H1 (cell line): ENCODE measurements around the gene MXI1. TPM values are rescaled to one million over a fixed set of nuclear protein-coding genes. Genes with fewer than 3 reads are reported as not detected.

Experiments used
- CTCF ChIA-PET: fragments of 300-600 bp; sonication (Branson Sonifier 250); formaldehyde crosslinking; loops from one replicate; lab custom pipeline; 2021; ENCODE audit not compliant: partially characterized antibody; lab: Charles Lee
- POLR2A ChIA-PET: fragments of 300-600 bp; sonication (Branson Sonifier 250); formaldehyde crosslinking; loops from one replicate; lab custom pipeline; 2021; ENCODE audit warnings: inconsistent platforms; ENCODE audit not compliant: partially characterized antibody; lab: Charles Lee
- DNase-seq, 2 experiments: peaks; one replicate each; pipeline versions ENCODE4 v3.0.0 to v3.0.0-alpha.2; 2010 to 2022; ENCODE audit warnings: low spot score in 2 of 2, low read depth in 1 of 2, mixed read lengths in 1 of 2
- FAIRE-seq: peaks from 2 replicates; lab custom pipeline; 2011; peaks lifted over from hg19 to GRCh38; lab: Jason Lieb, UNC
- H2AFZ ChIP-seq: 2 replicates; pipeline ENCODE4 v1.8.1; 2012; ENCODE audit warnings: low read length, inconsistent platforms
- H2AK5ac ChIP-seq: 2 replicates; pipeline ENCODE4 v1.6.1; 2013; ENCODE audit warnings: low read depth, low read length
- H2BK120ac ChIP-seq: replicated peaks from 2 replicates; pipeline ENCODE3; 2013; ENCODE audit warnings: low read depth, low read length, inconsistent platforms
- H2BK12ac ChIP-seq: 2 replicates; pipeline ENCODE4 v1.6.1; 2013; ENCODE audit warnings: low read depth, low read length
- H2BK15ac ChIP-seq: 2 replicates; pipeline ENCODE4 v1.6.1; 2013; ENCODE audit warnings: low read length
- H2BK20ac ChIP-seq: 2 replicates; pipeline ENCODE4 v1.6.1; 2013; ENCODE audit warnings: low read length
- H2BK5ac ChIP-seq: 2 replicates; pipeline ENCODE4 v1.6.1; 2013; ENCODE audit warnings: low read depth, low read length
- H3K14ac ChIP-seq: 2 replicates; pipeline ENCODE4 v1.6.1; 2013; ENCODE audit warnings: inconsistent platforms; ENCODE audit not compliant: insufficient read length
- H3K18ac ChIP-seq: 2 replicates; pipeline ENCODE4 v1.6.1; 2013; ENCODE audit warnings: low read length; ENCODE audit errors: extremely low read depth
- H3K23ac ChIP-seq: 2 replicates; pipeline ENCODE4 v1.6.1; 2013; ENCODE audit warnings: inconsistent platforms; ENCODE audit not compliant: insufficient read length
- H3K23me2 ChIP-seq: 2 replicates; pipeline ENCODE4 v1.6.1; 2013; ENCODE audit warnings: low read depth, low read length
- H3K27ac ChIP-seq: 2 replicates; pipeline ENCODE4 v1.6.1; 2011; ENCODE audit warnings: low read depth, low read length, inconsistent platforms
- H3K27me3 ChIP-seq, 4 experiments: replicated peaks in 1 of 4; 1 replicate in 1 of 4; 2 replicates in 3 of 4; pipeline versions ENCODE4 v1.6.1 to v1.8.1; 2011 to 2013; ENCODE audit warnings: low read length in 3 of 4, mild to moderate bottlenecking in 3 of 4, inconsistent platforms in 2 of 4, mixed read lengths in 2 of 4, moderate library complexity in 1 of 4; ENCODE audit not compliant: control insufficient read depth in 3 of 4, insufficient read depth in 3 of 4; ENCODE audit errors: extremely low read depth in 1 of 4
- H3K36me3 ChIP-seq, 4 experiments: 2 replicates each; pipeline versions ENCODE4 v1.6.1 to v1.8.1; 2011 to 2013; ENCODE audit warnings: mild to moderate bottlenecking in 4 of 4, low read length in 3 of 4, moderate library complexity in 2 of 4, control low read depth in 1 of 4, inconsistent platforms in 1 of 4; ENCODE audit not compliant: insufficient read depth in 4 of 4, control insufficient read depth in 2 of 4
- H3K4ac ChIP-seq: replicated peaks from 2 replicates; pipeline ENCODE3; 2013; ENCODE audit warnings: low read length, low read depth, mixed read lengths, inconsistent platforms; ENCODE audit not compliant: insufficient read length
- H3K4me1 ChIP-seq, 4 experiments: replicated peaks in 1 of 4; 1 replicate in 1 of 4; 2 replicates in 3 of 4; pipeline versions ENCODE4 v1.6.1 to v1.8.1; 2011 to 2013; ENCODE audit warnings: low read length in 3 of 4, inconsistent platforms in 2 of 4, mixed read lengths in 1 of 4; ENCODE audit not compliant: insufficient read depth in 4 of 4, control insufficient read depth in 3 of 4
- H3K4me2 ChIP-seq, 2 experiments: 2 replicates each; pipeline versions ENCODE4 v1.6.1 to v1.8.1; 2011 to 2013; ENCODE audit warnings: low read depth in 2 of 2, low read length in 2 of 2, control low read depth in 1 of 2, inconsistent platforms in 1 of 2, mild to moderate bottlenecking in 1 of 2; ENCODE audit not compliant: insufficient read depth in 1 of 2
- H3K4me3 ChIP-seq, 4 experiments: fragments of 200-600, 300-600 bp in 1 of 4; sonication (generic), shearing (Covaris generic), sonication (Bioruptor Twin) in 1 of 4; 2 replicates each; pipeline versions ENCODE4 v1.5.1 to v1.8.1; 2011 to 2016; ENCODE audit warnings: low read length in 4 of 4, low read depth in 3 of 4, control low read depth in 2 of 4, inconsistent platforms in 2 of 4, mild to moderate bottlenecking in 2 of 4, mixed read lengths in 1 of 4, moderate library complexity in 1 of 4; ENCODE audit not compliant: insufficient read depth in 2 of 4; ENCODE audit errors: extremely low read depth in 1 of 4
- H3K56ac ChIP-seq: replicated peaks from 2 replicates; pipeline ENCODE3; 2013; ENCODE audit warnings: low read depth, mild to moderate bottlenecking, mixed read lengths, low read length, inconsistent platforms; ENCODE audit not compliant: insufficient read length
- H3K79me1 ChIP-seq: 2 replicates; pipeline ENCODE4 v1.6.1; 2013; ENCODE audit warnings: low read depth, low read length, control low read depth
- H3K79me2 ChIP-seq, 2 experiments: 2 replicates each; pipeline versions ENCODE4 v1.6.1 to v1.8.1; 2012 to 2013; ENCODE audit warnings: low read length in 2 of 2, mild to moderate bottlenecking in 2 of 2, inconsistent platforms in 1 of 2; ENCODE audit not compliant: insufficient read depth in 2 of 2, control insufficient read depth in 1 of 2
- H3K9ac ChIP-seq, 4 experiments: replicated peaks in 1 of 4; 1 replicate in 1 of 4; 2 replicates in 3 of 4; pipeline versions ENCODE4 v1.6.1 to v1.8.1; 2011 to 2013; ENCODE audit warnings: low read depth in 3 of 4, low read length in 3 of 4, control low read depth in 2 of 4, mild to moderate bottlenecking in 2 of 4, moderate library complexity in 2 of 4, inconsistent platforms in 1 of 4; ENCODE audit errors: extremely low read depth in 1 of 4
- H3K9me3 ChIP-seq, 2 experiments: 2 replicates each; pipeline versions ENCODE4 v1.6.1 to v1.8.1; 2012 to 2013; ENCODE audit warnings: mild to moderate bottlenecking in 2 of 2, moderate library complexity in 2 of 2, control low read depth in 1 of 2, inconsistent platforms in 1 of 2, low read depth in 1 of 2, low read length in 1 of 2, mixed read lengths in 1 of 2; ENCODE audit not compliant: insufficient read depth in 2 of 2
- H4K20me1 ChIP-seq, 2 experiments: replicated peaks in 1 of 2; 2 replicates each; pipeline versions ENCODE3 to v1.8.1; 2011 to 2013; ENCODE audit warnings: inconsistent platforms in 2 of 2, low read length in 2 of 2, mild to moderate bottlenecking in 1 of 2; ENCODE audit not compliant: insufficient read depth in 2 of 2, control insufficient read depth in 1 of 2
- H4K5ac ChIP-seq: 2 replicates; pipeline ENCODE4 v1.6.1; 2013; ENCODE audit warnings: low read length, low read depth, mixed read lengths, inconsistent platforms; ENCODE audit not compliant: insufficient read length
- H4K8ac ChIP-seq: 2 replicates; pipeline ENCODE4 v1.8.0; 2013; ENCODE audit warnings: mild to moderate bottlenecking, moderate library complexity, low read length, inconsistent platforms; ENCODE audit not compliant: insufficient read depth; ENCODE audit errors: extremely low read depth
- H4K91ac ChIP-seq: replicated peaks from 2 replicates; pipeline ENCODE3; 2013; ENCODE audit warnings: low read length, mixed read lengths, inconsistent platforms; ENCODE audit not compliant: insufficient read length
- CREB1 ChIP-seq: IDR thresholded peaks from 2 replicates; pipeline ENCODE4 v1.6.1; 2012; ENCODE audit warnings: inconsistent platforms
- FOSL1 ChIP-seq: IDR thresholded peaks from 2 replicates; pipeline ENCODE4 v1.6.1; 2011; ENCODE audit warnings: mild to moderate bottlenecking, low read depth, low read length, moderate library complexity; ENCODE audit not compliant: insufficient read depth
- JUND ChIP-seq: IDR thresholded peaks from 2 replicates; pipeline ENCODE4 v1.6.1; 2011; ENCODE audit warnings: mild to moderate bottlenecking, improper control_type of control experiment, low read length
- POLR2A ChIP-seq, 2 experiments: IDR thresholded peaks; 1 replicate in 1 of 2; 2 replicates in 1 of 2; pipeline ENCODE4 v1.6.1; 2011; ENCODE audit warnings: low read depth in 2 of 2, low read length in 2 of 2, mild to moderate bottlenecking in 2 of 2; ENCODE audit errors: control extremely low read depth in 1 of 2
- RAD21 ChIP-seq, 2 experiments: IDR thresholded peaks in 1 of 2; conservative IDR thresholded peaks in 1 of 2; 2 replicates each; pipeline ENCODE4 v1.6.1; 2011; ENCODE audit warnings: low read depth in 2 of 2, low read length in 2 of 2, improper control_type of control experiment in 1 of 2, inconsistent platforms in 1 of 2, mild to moderate bottlenecking in 1 of 2, moderate library complexity in 1 of 2
- SAP30 ChIP-seq: fragments of 300-600 bp; sonication (generic); IDR thresholded peaks from 2 replicates; pipeline ENCODE4 v1.7.1; 2012; ENCODE audit warnings: low read length, moderate library complexity, mild to moderate bottlenecking, inconsistent platforms; ENCODE audit not compliant: insufficient read depth, insufficient replicate concordance
- SIN3A ChIP-seq, 2 experiments: IDR thresholded peaks in 1 of 2; conservative IDR thresholded peaks in 1 of 2; 2 replicates each; pipeline ENCODE4 v1.6.1; 2011 to 2012; ENCODE audit warnings: low read length in 2 of 2, improper control_type of control experiment in 1 of 2, low read depth in 1 of 2, mild to moderate bottlenecking in 1 of 2
- SP4 ChIP-seq: IDR thresholded peaks from 2 replicates; pipeline ENCODE4 v1.6.1; 2012; ENCODE audit warnings: low read length, inconsistent platforms
- YY1 ChIP-seq: IDR thresholded peaks from 2 replicates; pipeline ENCODE4 v1.6.1; 2011; ENCODE audit warnings: low read depth, mild to moderate bottlenecking, low read length
- WGBS, 2 experiments: shearing (Covaris generic) in 1 of 2; methylation state at CpG; one replicate each; pipeline versions ENCODE4 v1.1.6 to v1.1.7; 2013 to 2015; ENCODE audit warnings: low lambda C conversion rate in 2 of 2, mixed read lengths in 2 of 2, inconsistent platforms in 1 of 2, low coverage in 1 of 2, missing lambda C conversion rate in 1 of 2; ENCODE audit not compliant: insufficient replicate concordance in 2 of 2, insufficient coverage in 1 of 2, insufficient read length in 1 of 2; ENCODE audit errors: extremely low coverage in 1 of 2, missing lambda C conversion rate in 1 of 2; 5-methylcytosine and 5-hydroxymethylcytosine counted together
- polyA plus RNA-seq, 7 experiments: library from polyadenylated mRNA; depleted of rRNA in 3 of 7; stranded (reverse) in 5 of 7; unstranded in 2 of 7; fragments of >200 nt in 5 of 7; fragments of 200-250 nt in 2 of 7; gene quantifications; 1 replicate in 5 of 7; 2 replicates in 1 of 7; 4 replicates in 1 of 7; pipeline versions ENCODE4 v1.2.1 to v1.2.3, GENCODE V29; 2011 to 2013; ENCODE audit warnings: missing spikeins in 2 of 7, mixed read lengths in 2 of 7
- total RNA-seq: library from RNA; stranded (reverse); fragmentation: NEBNext Ultra II Directional; extraction: Animal tissue kit (Norgen Biotek cat#: 25700); gene quantifications from 2 replicates; pipeline ENCODE4 v1.2.1, GENCODE V29; 2021

The MXI1 gene
- total and polyA plus RNA-seq, 2 of the 8 experiments (the other 6 are each of a cell fraction or from before 2014, with no cell fraction given), result 5.7 to 8.8 TPM

GRCh38 chr10:110277591-110277990, 70.2 kb downstream of the MXI1 start:
- H4K8ac ChIP-seq, result no peak overlapping the region
- H4K91ac ChIP-seq, result no peak overlapping the region
- H2BK120ac ChIP-seq, result no peak overlapping the region
- H2BK15ac ChIP-seq, result no peak overlapping the region
- H3K14ac ChIP-seq, result no peak overlapping the region
- POLR2A ChIA-PET, result no interaction called here
- FAIRE-seq (no peak), DNase-seq (no peak)
- no peaks in the 10 kb centered on the region for H3K79me2 ChIP-seq
- no peaks in the 10 kb centered on the region for H3K79me1 ChIP-seq
- H4K5ac ChIP-seq, result no peak overlapping the region
- CTCF ChIA-PET, result interaction anchor here (2.0 to 3.7 kb wide), 5 partner anchors 49 to 145 kb away, joined by 5 to 47 read pairs (median 29); partner anchors contain the start of gene MXI1
- no peak overlapping the region for H3K56ac ChIP-seq
- no peak overlapping the region for H2BK5ac ChIP-seq
- no peak overlapping the region for H2AK5ac ChIP-seq
- no peaks in the 10 kb centered on the region for H3K9me3 ChIP-seq
- H3K27me3 ChIP-seq, result no peaks in the 10 kb centered on the region
- no peaks in the 10 kb centered on the region for H3K23me2 ChIP-seq
- TF ChIP-seq YY1 (no peak), JUND (no peak), SP4 (no peak), POLR2A (IDR thresholded peaks at IDR 0.05; ENCODE audit: control extremely low read depth in 1 of 2, low read depth in 2 of 2, low read length in 2 of 2) (no peak), SAP30 (no peak), RAD21 (IDR thresholded peaks at IDR 0.05 in 1 of 2, conservative IDR thresholded peaks at IDR 0.05 in 1 of 2; ENCODE audit: low read depth in 2 of 2, low read length in 2 of 2) (no peak), CREB1 (no peak), FOSL1 (no peak), SIN3A (conservative IDR thresholded peaks at IDR 0.05 in 1 of 2, IDR thresholded peaks at IDR 0.05 in 1 of 2; ENCODE audit: low read depth in 1 of 2, low read length in 2 of 2) (no peak)
- no peak overlapping the region for H3K4ac ChIP-seq
- H3K4me1 ChIP-seq, result no peaks in the 10 kb centered on the region
- H3K27ac ChIP-seq, result no peak overlapping the region
- H3K4me3 ChIP-seq, result no peak overlapping the region
- no peak overlapping the region for H2BK12ac ChIP-seq
- H3K4me2 ChIP-seq, result no peak overlapping the region
- H4K20me1 ChIP-seq, result peaks cover 0 to 1% of the 10 kb centered on the region in 2 experiments
- H3K9ac ChIP-seq, result no peak overlapping the region
- no peaks in the 10 kb centered on the region; a peak in 1 of 8 replicates for H3K36me3 ChIP-seq
- no peak overlapping the region for H2AFZ ChIP-seq
- no peak overlapping the region for H3K18ac ChIP-seq
- H3K23ac ChIP-seq, result no peak overlapping the region
- no peak overlapping the region for H2BK20ac ChIP-seq
- 90% methylated on average over 2 of the region's 2 CpGs; no CpG with 5 or more reads in 1 of the 2 experiments for WGBS, 2 experiments
